Fibroblast of mammary gland (primary cell): ENCODE results near the gene KLHL10.

Experiments
- DNase-seq: peaks from one replicate; pipeline ENCODE4 v3.0.0-alpha.2; 2010; ENCODE audit warnings: low read depth
- H3K4me3 ChIP-seq: 2 replicates; pipeline ENCODE4 v1.5.1; 2011; ENCODE audit warnings: low read depth, mild to moderate bottlenecking, low read length, moderate library complexity; ENCODE audit not compliant: control insufficient read depth
- TF ChIP-seq, protein P1 (sequence below): conservative IDR thresholded peaks from 2 replicates; pipeline ENCODE4 v1.5.1; 2011; ENCODE audit warnings: low read depth, low read length, inconsistent platforms; ENCODE audit not compliant: control insufficient read depth, insufficient read depth

KLHL10 gene

DNA sequence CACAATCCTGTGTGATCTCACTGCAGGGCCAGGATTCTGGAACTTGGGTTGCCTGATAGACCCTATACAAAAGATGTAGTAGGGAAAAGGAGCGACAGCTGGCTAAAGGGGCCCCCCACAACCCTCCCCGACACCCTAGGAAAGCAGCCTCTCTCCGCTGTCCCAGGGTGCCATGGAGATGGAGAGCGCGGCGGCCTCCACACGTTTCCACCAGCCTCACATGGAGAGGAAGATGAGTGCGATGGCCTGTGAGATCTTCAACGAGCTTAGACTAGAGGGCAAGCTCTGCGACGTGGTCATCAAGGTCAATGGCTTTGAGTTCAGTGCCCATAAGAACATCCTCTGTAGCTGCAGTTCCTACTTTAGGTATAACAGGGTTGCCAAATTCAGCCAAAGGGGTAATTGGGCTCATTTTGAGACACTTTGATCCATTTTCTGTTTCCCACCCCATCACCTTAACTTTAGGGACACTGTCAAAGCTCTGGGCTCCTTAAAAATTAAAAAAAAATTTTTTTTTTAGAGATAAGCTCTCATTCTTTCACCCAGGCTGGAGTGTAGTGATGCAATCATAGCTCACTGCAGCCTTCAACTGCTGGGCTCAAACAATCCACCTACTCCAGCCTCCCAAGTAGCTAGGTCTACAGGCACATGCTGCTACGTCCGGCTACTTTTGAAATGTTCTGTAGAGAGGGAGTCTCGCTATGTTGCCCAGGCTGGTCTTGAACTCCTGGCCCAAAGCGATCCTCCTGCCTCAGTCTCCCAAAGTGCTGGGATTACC is at the start of gene KLHL10:
Gene KLHL10, plus strand, starts transcription at position 65 of the 778 bp plus-strand sequence. Its CDS starts 108 bp downstream, at position 173.
- no peak within 1 kb of the TSS for H3K4me3 ChIP-seq
- no peak for DNase-seq
- TF ChIP-seq, protein P1, sequence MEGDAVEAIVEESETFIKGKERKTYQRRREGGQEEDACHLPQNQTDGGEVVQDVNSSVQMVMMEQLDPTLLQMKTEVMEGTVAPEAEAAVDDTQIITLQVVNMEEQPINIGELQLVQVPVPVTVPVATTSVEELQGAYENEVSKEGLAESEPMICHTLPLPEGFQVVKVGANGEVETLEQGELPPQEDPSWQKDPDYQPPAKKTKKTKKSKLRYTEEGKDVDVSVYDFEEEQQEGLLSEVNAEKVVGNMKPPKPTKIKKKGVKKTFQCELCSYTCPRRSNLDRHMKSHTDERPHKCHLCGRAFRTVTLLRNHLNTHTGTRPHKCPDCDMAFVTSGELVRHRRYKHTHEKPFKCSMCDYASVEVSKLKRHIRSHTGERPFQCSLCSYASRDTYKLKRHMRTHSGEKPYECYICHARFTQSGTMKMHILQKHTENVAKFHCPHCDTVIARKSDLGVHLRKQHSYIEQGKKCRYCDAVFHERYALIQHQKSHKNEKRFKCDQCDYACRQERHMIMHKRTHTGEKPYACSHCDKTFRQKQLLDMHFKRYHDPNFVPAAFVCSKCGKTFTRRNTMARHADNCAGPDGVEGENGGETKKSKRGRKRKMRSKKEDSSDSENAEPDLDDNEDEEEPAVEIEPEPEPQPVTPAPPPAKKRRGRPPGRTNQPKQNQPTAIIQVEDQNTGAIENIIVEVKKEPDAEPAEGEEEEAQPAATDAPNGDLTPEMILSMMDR = no peak

DNA sequence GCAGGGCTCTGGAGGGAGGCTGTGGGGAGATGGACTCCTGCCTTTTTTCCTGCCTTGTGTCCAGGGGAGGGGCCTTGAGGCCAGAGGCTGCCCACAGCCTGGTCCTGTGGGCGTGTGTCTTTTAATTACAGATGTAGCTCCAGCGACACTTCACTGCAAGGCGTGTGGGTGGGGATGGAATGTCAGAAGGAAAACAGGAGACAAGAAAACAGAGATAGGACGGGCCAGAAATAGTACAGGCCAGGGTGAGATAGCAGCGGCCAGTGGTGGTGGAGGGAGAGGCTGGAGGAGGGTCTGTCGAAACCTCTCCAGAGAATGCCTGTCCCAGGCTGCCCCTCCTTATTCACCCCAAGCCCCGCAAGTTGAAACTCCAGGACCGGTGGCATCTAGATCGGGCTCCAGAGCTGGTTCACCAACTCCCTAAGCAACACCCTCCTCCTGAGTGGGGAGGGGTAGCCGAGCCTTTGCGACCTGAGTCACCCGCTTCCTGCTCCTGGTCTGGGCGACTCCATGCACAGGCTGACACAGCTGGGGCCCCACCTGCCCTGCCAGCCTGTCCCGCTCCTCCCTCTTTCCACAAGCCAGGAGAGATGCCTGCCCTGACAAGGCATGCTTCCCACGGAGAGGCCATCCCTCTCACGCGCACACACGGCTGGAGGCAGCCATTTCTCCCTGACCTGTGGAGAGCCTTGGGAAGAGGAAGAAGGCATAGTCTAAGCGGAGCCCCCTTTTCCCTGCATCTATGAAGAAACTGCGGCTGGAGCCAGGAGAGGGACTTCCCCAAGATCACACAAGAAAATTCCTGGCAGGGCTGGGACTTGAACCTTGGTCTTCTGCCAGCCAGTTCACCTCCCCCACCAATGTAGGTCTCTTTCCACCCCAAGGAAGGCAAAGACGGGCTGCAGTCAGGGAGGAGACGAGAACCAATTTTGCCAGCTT is 44.5 kb upstream of the KLHL10 start:
- TF ChIP-seq, protein P1 = no peak
- H3K4me3 ChIP-seq = no peak overlapping the region
- DNase-seq = no peak

DNA sequence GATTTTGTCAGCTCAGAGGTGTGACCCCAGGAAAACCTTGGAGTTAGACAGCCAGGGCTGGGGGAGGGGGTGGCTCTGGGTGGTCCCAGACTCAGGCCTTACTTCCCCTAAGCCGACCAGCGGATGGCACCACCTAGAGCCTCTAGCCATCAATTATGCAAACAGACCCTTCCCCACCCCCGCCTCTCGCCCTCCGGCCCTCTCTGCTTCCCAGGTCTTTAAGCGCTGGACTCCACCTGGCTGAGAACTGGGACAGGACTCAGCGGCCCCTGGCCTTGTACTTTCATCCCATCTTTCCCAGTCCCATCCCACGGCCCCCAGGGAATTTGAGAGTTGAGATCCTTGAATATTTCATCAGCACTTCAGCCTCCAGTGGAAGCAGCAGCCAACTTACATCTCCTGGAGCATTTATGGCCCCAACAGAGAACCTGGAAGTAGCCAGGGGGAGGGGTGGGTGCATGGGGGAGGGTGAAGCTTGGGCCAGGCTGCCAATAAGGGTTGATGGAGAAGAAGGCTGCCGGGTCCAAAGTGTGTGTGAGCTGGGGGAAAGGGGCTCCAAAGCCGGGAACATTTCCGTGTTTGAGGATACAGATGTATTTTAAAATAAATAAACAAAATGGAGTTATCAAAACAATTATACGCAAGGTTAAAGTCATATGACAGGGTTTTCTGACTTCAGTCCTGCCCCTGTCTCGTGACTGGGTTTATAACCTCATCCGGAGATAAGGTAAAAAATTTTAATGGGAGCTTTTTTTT is 43.7 kb upstream of the KLHL10 start:
- no peak overlapping the region for H3K4me3 ChIP-seq
- TF ChIP-seq, protein P1 = no peak

DNA sequence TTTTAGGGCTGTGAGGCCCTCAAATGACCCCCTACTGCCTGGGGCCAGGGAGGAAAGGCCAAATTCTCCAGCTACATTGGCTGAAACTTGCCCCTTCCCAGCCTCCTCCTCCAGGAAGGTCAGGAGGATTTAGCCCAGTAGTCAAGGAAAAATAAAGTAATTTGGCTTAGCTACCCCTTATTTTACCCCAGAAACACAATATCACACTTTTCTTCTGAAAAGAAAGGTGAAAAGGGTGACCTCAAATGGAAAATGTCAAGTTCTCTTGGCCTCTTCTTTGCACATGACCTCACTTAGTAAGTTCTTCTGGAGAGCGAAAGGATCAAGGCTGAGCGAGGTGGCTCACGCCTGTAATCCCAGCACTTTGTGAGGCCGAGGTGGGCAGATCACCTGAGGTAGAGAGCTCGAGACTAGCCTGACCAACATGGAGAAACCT is 43.1 kb upstream of the KLHL10 start:
- TF ChIP-seq, protein P1 = no peak
- no peak overlapping the region for H3K4me3 ChIP-seq
- DNase-seq = no peak

More for the DNA sequence above, 43.7 kb upstream of the KLHL10 start:
- no peak for DNase-seq

DNA sequence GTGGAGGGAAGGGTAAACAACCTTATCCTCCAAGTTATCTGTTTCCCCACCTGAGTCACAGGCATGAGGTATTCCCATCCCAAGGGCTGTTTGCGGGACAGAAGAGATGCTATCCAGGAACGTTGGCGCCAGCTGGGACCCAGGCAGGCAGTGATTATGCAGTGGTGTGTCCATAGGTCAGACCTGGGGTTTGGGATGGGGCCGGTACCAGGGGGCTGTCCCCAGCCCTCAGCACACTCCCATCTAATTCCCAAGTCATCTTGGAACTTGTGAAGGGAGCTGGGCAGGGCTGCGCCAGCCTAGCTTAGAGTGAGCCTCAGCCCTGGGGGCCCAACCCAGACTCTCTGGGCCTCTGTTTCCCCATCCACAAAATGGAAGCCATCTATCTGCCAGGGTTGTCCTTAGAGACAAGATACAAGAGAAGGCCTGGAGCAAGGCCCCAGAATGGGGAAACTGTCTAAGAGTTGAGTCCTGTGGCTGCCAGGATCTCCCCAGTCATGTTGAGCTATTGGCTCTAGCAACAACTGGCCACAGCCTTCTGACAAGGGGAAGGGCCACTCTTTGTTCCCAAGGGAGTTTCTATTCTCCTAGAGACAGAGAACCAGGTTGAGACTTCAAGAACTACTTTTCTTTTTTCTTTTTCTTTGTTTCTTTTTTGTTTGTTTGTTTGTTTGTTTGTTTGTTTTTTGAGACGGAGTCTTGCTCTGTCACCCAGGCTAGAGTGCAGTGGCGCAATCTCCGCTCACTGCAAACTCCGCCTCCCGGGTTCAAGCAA is 41.3 kb upstream of the KLHL10 start:
- no peak for DNase-seq
- TF ChIP-seq, protein P1 = no peak
- no peak overlapping the region for H3K4me3 ChIP-seq
